NCI-H1092 (cell line): Measurements from ENCODE around the gene ZC3H15.

Experiments
- DNase-seq: peaks from one replicate; lab custom pipeline; 2025; lab: John Stamatoyannopoulos, UW

The ZC3H15 gene

DNA sequence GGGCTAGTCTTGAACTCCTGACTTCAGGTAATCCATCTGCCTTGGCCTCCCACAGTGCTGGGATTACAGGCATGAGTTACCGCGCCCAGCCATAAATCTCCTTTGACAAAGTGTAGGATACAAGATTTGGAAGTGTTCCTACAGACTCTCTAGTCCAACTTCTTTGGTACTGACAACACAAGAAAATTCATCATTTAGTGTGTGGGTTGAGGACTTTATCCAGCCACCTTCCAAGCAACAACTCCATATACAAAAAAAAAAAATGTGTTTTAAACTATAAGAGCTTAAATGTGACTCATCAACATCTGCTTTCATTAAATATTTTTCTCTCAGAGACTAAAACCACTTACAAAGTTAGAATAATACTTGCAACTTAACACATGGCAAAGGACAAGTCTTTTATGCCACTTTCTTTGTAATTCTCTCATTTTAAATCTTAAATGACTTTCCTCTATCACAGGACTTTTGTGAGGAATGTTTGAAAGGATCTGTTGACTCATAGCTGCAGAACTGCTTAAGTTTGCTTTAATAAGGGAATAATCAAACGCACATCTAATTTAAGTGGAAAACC is 57.6 kb downstream of the ZC3H15 start:
- no peak for DNase-seq

GRCh38 chr2:186544255-186544675 is 58.2 kb downstream of the ZC3H15 start:
- no peak for DNase-seq

GRCh38 chr2:186546846-186547245 is 60.8 kb downstream of the ZC3H15 start:
- no peak for DNase-seq

DNA sequence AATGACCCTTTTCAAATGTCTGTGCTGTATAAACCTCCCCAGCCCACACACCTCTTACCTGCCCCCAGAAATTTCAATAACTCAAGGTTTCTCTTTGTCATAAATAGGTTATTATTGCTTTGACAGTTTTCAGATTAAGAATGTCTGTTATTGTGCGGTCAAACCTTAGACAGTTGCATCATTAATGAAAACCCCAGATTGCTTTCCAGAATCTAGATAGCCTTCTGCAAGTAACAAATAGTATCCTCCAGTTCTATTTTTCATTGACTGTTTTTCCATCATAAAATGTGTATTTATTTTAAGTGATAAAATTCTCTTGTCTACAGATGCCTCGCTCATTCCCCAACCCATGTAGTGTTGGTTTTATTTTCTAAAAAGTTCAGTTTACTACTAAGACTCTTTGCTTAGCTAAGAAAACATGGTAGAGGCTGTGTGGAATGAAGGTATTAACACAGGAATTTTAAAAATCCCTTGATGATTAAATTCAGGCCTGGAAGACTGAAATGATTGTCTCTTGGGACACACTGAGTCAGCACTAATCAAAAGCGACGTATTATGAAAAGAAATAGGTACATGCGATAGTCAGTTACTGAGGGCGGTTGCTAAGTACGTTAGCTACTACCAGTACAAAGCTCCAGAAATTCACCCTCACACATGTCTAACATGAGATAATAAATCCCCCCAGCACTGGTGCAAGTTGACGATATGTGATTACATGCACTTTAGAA is 65.4 kb downstream of the ZC3H15 start:
- DNase-seq: no peak

DNA sequence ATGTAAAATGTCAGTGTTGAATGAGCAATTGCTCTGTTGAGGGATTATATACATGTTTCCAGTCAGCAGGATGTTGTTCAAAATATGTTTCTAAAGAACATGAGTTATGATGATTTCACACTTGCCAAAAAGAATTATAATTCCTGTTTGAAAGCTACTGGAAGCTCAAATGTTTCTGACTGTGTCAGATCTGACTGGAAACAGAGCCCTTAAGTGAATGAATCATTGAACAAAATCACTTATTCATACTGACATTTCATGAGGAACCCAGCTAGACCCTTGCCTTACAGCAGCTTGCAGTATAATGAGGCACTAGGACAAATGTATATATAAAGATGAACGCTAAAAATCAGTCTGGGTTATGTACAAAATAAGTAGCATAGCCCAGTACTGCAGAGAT is 68.4 kb downstream of the ZC3H15 start:
- DNase-seq: no peak

- no peak for DNase-seq
Observed at GRCh38 chr2:186554850-186555671, 69.0 kb downstream of the ZC3H15 start.

DNA sequence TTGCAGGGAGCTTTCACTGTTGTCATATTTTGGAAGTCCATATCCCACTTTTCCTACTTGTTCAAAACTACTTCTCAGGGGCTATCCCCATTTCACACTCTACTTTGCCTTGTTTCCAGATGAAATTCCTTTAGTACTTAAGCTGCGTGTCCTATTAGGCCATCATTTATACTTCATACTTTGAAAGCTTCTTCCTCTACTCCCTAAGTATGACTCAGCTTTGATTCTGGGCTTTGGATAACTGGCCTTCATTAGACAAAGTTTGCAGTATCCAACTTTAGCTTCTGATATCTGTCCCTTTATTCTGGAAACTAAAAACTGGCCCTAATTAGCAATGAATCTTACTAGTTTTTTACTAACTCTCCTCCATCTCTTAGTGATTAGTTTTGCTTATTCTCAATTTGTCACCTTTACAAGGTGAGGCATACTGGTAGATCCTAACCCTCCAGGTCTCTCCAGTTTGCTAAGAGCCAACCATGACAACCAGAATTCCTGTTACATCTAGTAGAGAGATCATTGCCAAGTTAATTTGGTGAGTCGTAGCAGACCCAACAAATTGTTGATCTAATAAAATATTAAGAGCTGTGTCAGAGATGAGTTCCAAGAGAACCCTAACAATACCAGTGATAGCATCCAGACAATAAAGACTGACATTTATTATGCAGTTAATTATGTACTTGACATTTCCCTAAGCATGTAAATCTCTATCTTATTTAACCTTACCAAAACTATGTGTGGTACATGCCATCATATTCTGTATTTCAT is 72.6 kb downstream of the ZC3H15 start:
- DNase-seq: no peak
